ENCODE measurements around the gene NGFR.

NGFR gene

DNA sequence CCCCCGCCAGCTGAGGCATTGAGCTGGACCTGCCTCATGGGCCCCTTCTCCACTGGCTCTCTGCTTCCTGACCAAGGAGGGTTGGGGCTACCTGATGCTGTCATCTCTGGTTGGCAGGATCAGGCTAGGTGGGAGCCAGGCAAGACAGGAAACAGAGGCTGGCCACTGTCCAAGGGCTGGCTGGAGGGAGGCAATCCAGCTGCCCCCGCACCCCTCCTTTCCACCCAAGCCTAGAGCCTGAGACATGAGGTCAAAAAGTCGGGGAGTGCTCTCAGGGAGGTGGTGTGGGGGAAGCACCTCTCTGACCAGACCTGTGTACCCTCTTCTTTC lies 14.5 kb downstream of the NGFR start:
- DNase-seq (ENCODE audit: low read depth, low spot score) = no peak
- in situ Hi-C loops (cut with HindIII; ENCODE audit: low sequenced_read_pairs) = no loop called here
- H3K4me3 ChIP-seq (ENCODE audit: low read depth, low read length) = no peak overlapping the region
- TF ChIP-seq CTCF (IDR thresholded peaks at IDR 0.05; ENCODE audit: low read depth, low read length) = no peak

- H3K4me3 ChIP-seq (ENCODE audit: low read depth, low read length) = no peak overlapping the region
- no peak for TF ChIP-seq CTCF (IDR thresholded peaks at IDR 0.05; ENCODE audit: low read depth, low read length)
- DNase-seq (ENCODE audit: low read depth, low spot score) = no peak
- in situ Hi-C loops (cut with HindIII; ENCODE audit: low sequenced_read_pairs) = no loop called here
Measured at GRCh38 chr17:49510059-49510719, 15.1 kb downstream of the NGFR start.

- no peak for TF ChIP-seq CTCF (IDR thresholded peaks at IDR 0.05; ENCODE audit: low read depth, low read length)
- in situ Hi-C loops (cut with HindIII; ENCODE audit: low sequenced_read_pairs) = no loop called here
- H3K4me3 ChIP-seq (ENCODE audit: low read depth, low read length) = no peak overlapping the region
- no peak for DNase-seq (ENCODE audit: low read depth, low spot score)
Measured at GRCh38 chr17:49510720-49511110, 15.6 kb downstream of the NGFR start.

DNA sequence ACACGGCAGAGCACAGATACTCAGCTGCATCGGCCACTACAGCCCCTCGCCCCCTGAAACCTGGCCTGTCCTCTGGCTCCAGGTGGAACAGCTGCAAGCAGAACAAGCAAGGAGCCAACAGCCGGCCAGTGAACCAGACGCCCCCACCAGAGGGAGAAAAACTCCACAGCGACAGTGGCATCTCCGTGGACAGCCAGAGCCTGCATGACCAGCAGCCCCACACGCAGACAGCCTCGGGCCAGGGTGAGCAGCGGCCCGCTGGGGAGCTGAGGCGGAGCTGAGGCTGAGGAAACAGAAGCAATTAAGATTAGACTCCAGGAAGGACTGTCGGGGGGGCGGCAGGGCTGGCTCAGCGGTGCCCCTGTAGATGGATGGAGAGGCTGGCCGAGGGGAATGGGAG lies 16.7 kb downstream of the NGFR start:
- TF ChIP-seq CTCF (IDR thresholded peaks at IDR 0.05; ENCODE audit: low read depth, low read length) = no peak
- in situ Hi-C loops (cut with HindIII; ENCODE audit: low sequenced_read_pairs) = no loop called here
- DNase-seq (ENCODE audit: low read depth, low spot score) = no peak
- no peak overlapping the region for H3K4me3 ChIP-seq (ENCODE audit: low read depth, low read length)

DNA sequence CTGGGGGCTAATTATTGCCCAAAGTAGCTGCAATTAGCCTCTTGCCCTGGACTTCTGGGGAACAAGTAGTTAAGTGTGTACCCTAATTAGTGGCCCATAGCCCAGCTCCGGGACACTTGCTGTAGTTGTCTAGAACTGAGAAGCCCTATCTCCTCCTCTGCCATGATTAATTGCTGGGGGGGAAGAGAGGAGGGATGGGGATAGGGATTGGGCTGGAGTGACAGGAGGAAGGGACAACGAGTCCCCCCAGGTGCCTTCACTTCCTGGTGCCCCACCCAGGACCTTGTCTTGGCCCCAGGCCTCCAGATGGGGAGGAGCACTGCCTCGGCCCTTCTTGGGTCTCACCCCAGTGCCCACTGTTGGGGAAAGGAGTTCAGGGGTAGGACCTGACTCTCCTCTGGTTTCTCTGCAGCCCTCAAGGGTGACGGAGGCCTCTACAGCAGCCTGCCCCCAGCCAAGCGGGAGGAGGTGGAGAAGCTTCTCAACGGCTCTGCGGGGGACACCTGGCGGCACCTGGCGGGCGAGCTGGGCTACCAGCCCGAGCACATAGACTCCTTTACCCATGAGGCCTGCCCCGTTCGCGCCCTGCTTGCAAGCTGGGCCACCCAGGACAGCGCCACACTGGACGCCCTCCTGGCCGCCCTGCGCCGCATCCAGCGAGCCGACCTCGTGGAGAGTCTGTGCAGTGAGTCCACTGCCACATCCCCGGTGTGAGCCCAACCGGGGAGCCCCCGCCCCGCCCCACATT lies 17.4 kb downstream of the NGFR start:
- no peak for TF ChIP-seq CTCF (IDR thresholded peaks at IDR 0.05; ENCODE audit: low read depth, low read length)
- no peak overlapping the region for H3K4me3 ChIP-seq (ENCODE audit: low read depth, low read length)
- no peak for DNase-seq (ENCODE audit: low read depth, low spot score)
- in situ Hi-C loops (cut with HindIII; ENCODE audit: low sequenced_read_pairs) = no loop called here

- in situ Hi-C loops (cut with HindIII; ENCODE audit: low sequenced_read_pairs) = no loop called here
- TF ChIP-seq CTCF (IDR thresholded peaks at IDR 0.05; ENCODE audit: low read depth, low read length) = no peak
Measured at GRCh38 chr17:49513044-49513395, 17.9 kb downstream of the NGFR start.

More at GRCh38 chr17:49513044-49513395, 17.9 kb downstream of the NGFR start:
- H3K4me3 ChIP-seq (ENCODE audit: low read depth, low read length) = no peak overlapping the region
- no peak for DNase-seq (ENCODE audit: low read depth, low spot score)
